Peyer's patch (tissue), 4 donors: ENCODE measurements around the gene DCAF11. TPM values are rescaled to one million over a fixed set of nuclear protein-coding genes. Genes with fewer than 3 reads are reported as not detected.
"Not testable (repeated sequence)": the region's sequence is repeated elsewhere in the genome, so short reads cannot be mapped to it uniquely, and the experiment has no call there.

Source experiments
- DNase-seq, 3 donors: peaks; one replicate each; pipeline ENCODE4 v3.0.0-alpha.2; 2017 to 2019
- H3K27ac ChIP-seq, 4 donors: fragments of 200-600 bp; sonication (generic); one replicate each; pipeline ENCODE4 v1.5.1; 2016 to 2019
- H3K27me3 ChIP-seq, 2 donors: fragments of 200-600 bp; sonication (generic); one replicate each; pipeline ENCODE4 v1.5.1; 2019
- H3K36me3 ChIP-seq, 3 donors: fragments of 200-600 bp; sonication (generic); one replicate each; pipeline ENCODE4 v1.5.1; 2016 to 2019
- H3K4me1 ChIP-seq, 4 donors: fragments of 200-600 bp; sonication (generic); one replicate each; pipeline ENCODE4 v1.5.1; 2016 to 2019
- H3K4me3 ChIP-seq, 4 donors: fragments of 200-600 bp; sonication (generic); 1 replicate in 3 of 4; 2 replicates in 1 of 4; pipeline ENCODE4 v1.5.1; 2016 to 2019; ENCODE audit warnings: mild to moderate bottlenecking in 1 of 4
- H3K9me3 ChIP-seq, 4 donors: fragments of 200-600 bp; sonication (generic); one replicate each; pipeline ENCODE4 v1.5.1; 2016 to 2019; ENCODE audit warnings: mild to moderate bottlenecking in 1 of 4
- CTCF ChIP-seq, 6 experiments: fragments of 450-650 bp in 4 of 6; fragments of 200-600 bp in 2 of 6; sonication (generic) in 1 of 6; IDR thresholded peaks; one replicate each; pipeline ENCODE4 v1.5.1; 2017 to 2019; ENCODE audit warnings: antibody characterized with exemption in 6 of 6, mild to moderate bottlenecking in 3 of 6, moderate library complexity in 1 of 6
- POLR2A ChIP-seq, 2 donors: fragments of 450-650 bp; IDR thresholded peaks; one replicate each; pipeline ENCODE4 v1.5.1; 2017; ENCODE audit warnings: antibody characterized with exemption in 2 of 2, mild to moderate bottlenecking in 2 of 2, moderate library complexity in 2 of 2
- total RNA-seq, 4 donors: library from RNA; depleted of rRNA; stranded (reverse); fragments of >200 nt; gene quantifications; one replicate each; pipeline ENCODE4 v1.1.0, GENCODE V29; 2016

Gene DCAF11
- total RNA-seq, 4 donors from 2014 or later: 113 to 214 (median 176) TPM

DNA sequence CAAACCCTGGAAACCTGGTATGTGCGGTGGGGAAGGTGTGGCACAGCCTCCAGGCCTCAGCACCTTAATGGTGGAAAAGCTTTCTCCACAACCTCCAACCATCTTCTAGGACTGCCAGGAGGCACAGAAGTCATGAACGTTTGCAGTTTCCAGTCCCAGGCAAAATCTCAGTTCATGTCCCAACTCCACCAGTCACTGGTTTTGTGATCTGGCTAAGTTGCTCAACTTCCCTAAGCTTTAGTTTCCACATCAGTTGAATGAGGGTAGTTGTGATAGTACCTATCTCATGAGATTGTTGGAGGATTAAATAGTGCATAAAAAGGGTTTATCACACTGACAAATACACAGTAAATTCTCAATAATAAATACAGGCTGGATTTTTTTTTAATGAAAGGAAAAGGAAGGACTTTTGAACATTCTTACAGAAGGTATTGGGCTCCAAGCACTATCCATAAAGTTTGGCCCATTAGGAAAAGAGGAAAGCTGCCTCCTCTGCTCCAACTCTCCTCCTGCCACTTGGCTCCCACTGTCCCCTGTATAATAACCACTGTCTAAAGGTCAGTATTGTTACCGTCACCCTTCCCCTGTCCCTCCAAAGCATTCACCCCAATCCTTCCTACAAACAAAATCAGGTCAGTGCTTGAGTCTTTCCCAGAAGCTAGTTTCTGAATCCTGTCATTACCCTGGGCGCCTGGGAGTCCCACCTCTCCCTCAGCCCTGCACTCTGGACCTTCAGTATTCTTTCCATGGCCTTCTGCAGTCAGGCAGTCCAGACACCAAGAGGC, 14.2 kb upstream of the DCAF11 start:
- Histone ChIP-seq H3K27ac (no peak overlapping the region), H3K27me3 (no peaks in the 10 kb centered on the region), H3K36me3 (peaks cover 0 to 68% (median 0%) of the 10 kb centered on the region in 3 donors), H3K4me1 (peaks cover 0 to 13% (median 4%) of the 10 kb centered on the region in 4 donors), H3K9me3 (no peaks in the 10 kb centered on the region), H3K4me3 (no peak overlapping the region)
- TF ChIP-seq CTCF (IDR thresholded peaks at IDR 0.05): no peak
- no peak for TF ChIP-seq POLR2A (IDR thresholded peaks at IDR 0.05)
- DNase-seq: peak in 1 of 3 donors; percentile 30

- Histone ChIP-seq H3K27ac (no peak overlapping the region), H3K4me3 (no peak overlapping the region), H3K4me1 (peaks cover 0 to 9% (median 0%) of the 10 kb centered on the region in 4 donors), H3K36me3 (peaks cover 0 to 68% (median 0%) of the 10 kb centered on the region in 3 donors), H3K27me3 (no peaks in the 10 kb centered on the region), H3K9me3 (no peaks in the 10 kb centered on the region)
- peak in 1 of 3 donors; percentile 25 for DNase-seq
- TF ChIP-seq CTCF (IDR thresholded peaks at IDR 0.05) (no peak), POLR2A (IDR thresholded peaks at IDR 0.05) (no peak)
Measured at GRCh38 chr14:24100982-24101494, 13.5 kb upstream of the DCAF11 start.

- H3K4me1 ChIP-seq: no peaks in the 10 kb centered on the region
- DNase-seq: peak in 1 of 3 donors; percentile 22
- TF ChIP-seq POLR2A (IDR thresholded peaks at IDR 0.05) (no peak), CTCF (IDR thresholded peaks at IDR 0.05) (no peak)
- H3K27ac ChIP-seq: no peak overlapping the region
- H3K36me3 ChIP-seq: peaks cover 0 to 61% (median 0%) of the 10 kb centered on the region in 3 donors
- H3K4me3 ChIP-seq: no peak overlapping the region
- no peaks in the 10 kb centered on the region for H3K9me3 ChIP-seq
- H3K27me3 ChIP-seq: no peaks in the 10 kb centered on the region
Measured at GRCh38 chr14:24102357-24103048, 12.1 kb upstream of the DCAF11 start.

DNA sequence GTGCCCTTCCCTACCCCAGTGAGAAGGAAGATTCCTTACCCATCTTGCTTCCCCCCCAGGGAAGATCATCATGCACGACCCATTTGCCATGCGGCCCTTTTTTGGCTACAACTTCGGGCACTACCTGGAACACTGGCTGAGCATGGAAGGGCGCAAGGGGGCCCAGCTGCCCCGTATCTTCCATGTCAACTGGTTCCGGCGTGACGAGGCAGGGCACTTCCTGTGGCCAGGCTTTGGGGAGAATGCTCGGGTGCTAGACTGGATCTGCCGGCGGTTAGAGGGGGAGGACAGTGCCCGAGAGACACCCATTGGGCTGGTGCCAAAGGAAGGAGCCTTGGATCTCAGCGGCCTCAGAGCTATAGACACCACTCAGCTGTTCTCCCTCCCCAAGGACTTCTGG, 11.1 kb upstream of the DCAF11 start:
- Histone ChIP-seq H3K27ac (no peak overlapping the region), H3K27me3 (no peaks in the 10 kb centered on the region), H3K9me3 (no peaks in the 10 kb centered on the region), H3K4me3 (no peak overlapping the region), H3K36me3 (peaks cover 0 to 54% (median 0%) of the 10 kb centered on the region in 3 donors), H3K4me1 (no peaks in the 10 kb centered on the region)
- DNase-seq: peak in 1 of 3 donors; percentile 34
- TF ChIP-seq POLR2A (IDR thresholded peaks at IDR 0.05) (no peak), CTCF (IDR thresholded peaks at IDR 0.05) (no peak)

DNA sequence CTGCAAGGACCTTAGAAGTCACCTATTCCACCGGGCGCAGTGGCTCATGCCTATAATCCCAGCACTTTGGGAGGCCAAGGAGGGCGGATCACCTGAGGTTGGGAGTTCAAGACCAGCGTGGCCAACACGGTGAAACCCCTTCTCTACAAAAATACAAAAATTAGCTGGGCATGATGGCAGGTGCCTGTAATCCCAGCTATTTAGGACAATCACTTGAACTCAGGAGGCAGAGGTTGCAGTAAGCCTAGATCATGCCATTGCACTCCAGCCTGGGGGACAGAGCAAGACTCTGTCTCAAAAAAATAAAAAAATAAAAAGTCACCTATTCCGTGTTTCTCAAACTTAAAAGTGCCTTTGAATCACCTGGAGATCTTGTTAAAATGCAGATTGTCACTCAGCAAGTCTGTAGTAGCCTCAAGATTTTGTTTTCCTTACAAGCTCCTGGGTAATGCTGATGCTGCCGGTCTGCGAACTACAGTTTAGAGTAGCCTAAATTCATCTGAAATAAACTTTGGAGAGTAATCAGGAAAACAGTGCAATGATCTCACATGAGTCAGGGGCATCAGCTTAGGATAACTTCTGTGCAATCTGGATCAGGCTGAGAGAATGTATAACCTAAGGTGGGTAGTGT, 8.9 kb upstream of the DCAF11 start:
- H3K27ac ChIP-seq, H3K4me3 ChIP-seq, H3K4me1 ChIP-seq, H3K27me3 ChIP-seq, H3K9me3 ChIP-seq, DNase-seq: not testable (repeated sequence)
- H3K36me3 ChIP-seq: peaks cover 0 to 31% (median 0%) of the 10 kb centered on the region in 3 donors
